ENCODE results near the gene CYBB.

The CYBB gene

DNA sequence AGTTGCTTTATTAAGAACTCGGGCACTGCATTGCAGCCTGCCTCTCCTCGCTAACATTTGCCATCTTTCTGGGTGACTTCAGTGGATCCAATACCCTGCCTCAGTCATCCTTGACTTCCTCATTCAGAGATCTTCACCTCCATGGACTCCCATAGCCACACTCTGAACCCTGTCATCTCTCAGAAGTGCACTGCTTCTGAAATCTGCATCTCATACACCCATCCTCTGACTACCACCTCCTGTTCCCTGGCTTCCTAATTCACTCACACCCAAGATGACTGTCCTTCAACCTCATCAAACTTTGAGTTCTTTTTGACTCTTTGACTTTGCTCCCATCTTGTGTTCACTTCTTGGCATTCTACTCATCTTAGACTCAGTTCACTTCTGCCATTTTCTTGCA lies 25.3 kb upstream of the CYBB start:
- H3K14ac ChIP-seq (ENCODE audit: low read length) = no peak overlapping the region
- H3K9me3 ChIP-seq (replicated peaks in 1 of 2; ENCODE audit: control insufficient read depth in 2 of 2, insufficient read depth in 1 of 2, low read depth in 1 of 2, low read length in 2 of 2) = no peaks in the 10 kb centered on the region
- no peak overlapping the region for H2BK12ac ChIP-seq (ENCODE audit: low read length)
- no peak overlapping the region for H2AFZ ChIP-seq (ENCODE audit: low read length)
- H4K8ac ChIP-seq (ENCODE audit: low read depth, low read length) = no peak overlapping the region
- H3K27ac ChIP-seq (replicated peaks; ENCODE audit: low read length) = no peak overlapping the region
- DNase-seq (ENCODE audit: low spot score) = no peak
- no CpG with 5 or more reads among the region's 2 CpGs for WGBS, 2 donors (ENCODE audit: extremely low coverage in 2 of 2, insufficient read length in 2 of 2, insufficient replicate concordance in 1 of 2)
- H3K4me2 ChIP-seq (ENCODE audit: insufficient read depth, low read length, poor library complexity, severe bottlenecking) = no peak overlapping the region
- H3K23ac ChIP-seq (ENCODE audit: low read depth, low read length, poor library complexity) = no peak overlapping the region
- H3K36me3 ChIP-seq (replicated peaks in 1 of 2; ENCODE audit: control insufficient read depth in 2 of 2, insufficient read depth in 2 of 2, low read length in 2 of 2) = no peaks in the 10 kb centered on the region
- H4K91ac ChIP-seq (ENCODE audit: low read depth, low read length, poor library complexity) = no peak overlapping the region
- no peak overlapping the region for H2BK15ac ChIP-seq (ENCODE audit: low read length)
- H2AK5ac ChIP-seq (ENCODE audit: low read depth, low read length) = no peak overlapping the region
- H3K79me1 ChIP-seq (ENCODE audit: low read depth, low read length) = no peaks in the 10 kb centered on the region
- no peaks in the 10 kb centered on the region for H3K4me1 ChIP-seq (ENCODE audit: control insufficient read depth in 2 of 2, insufficient read depth in 1 of 2, low read depth in 1 of 2, low read length in 2 of 2)
- no peaks in the 10 kb centered on the region for H3K27me3 ChIP-seq (ENCODE audit: control insufficient read depth in 3 of 3, insufficient read depth in 3 of 3, low read depth in 1 of 3, low read length in 3 of 3)
- H3K4ac ChIP-seq (ENCODE audit: low read length) = no peak overlapping the region
- no peak overlapping the region for H3K18ac ChIP-seq (ENCODE audit: low read length)
- no peak overlapping the region for H3K9ac ChIP-seq (ENCODE audit: low read depth, low read length, poor library complexity)
- H3K4me3 ChIP-seq (ENCODE audit: low read length in 2 of 2) = no peak overlapping the region
- no peak overlapping the region for H2BK5ac ChIP-seq (ENCODE audit: low read length)
- no peak overlapping the region for H2BK120ac ChIP-seq (ENCODE audit: low read depth, low read length)

DNA sequence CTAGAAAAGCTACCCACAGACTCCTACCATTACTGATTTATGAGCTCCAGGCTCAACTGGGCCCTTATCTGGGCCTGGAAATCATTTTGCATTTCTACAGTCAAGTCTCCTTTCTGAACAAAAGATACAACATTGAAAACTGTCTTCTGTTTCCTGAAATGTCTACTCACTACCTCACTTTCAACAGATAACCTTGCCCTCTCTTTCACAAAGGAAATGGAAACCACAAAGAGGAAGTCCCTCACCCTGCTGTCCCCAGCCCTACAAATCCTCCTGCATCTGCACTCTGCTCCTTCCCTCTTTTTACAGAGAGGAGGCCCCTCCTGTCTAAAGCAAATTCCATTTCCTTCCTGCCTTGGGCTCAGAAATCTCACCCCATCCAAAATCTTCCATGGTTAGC lies 24.8 kb upstream of the CYBB start:
- Histone ChIP-seq H4K91ac (ENCODE audit: low read depth, low read length, poor library complexity) (no peak overlapping the region), H3K9ac (ENCODE audit: low read depth, low read length, poor library complexity) (no peak overlapping the region), H2BK5ac (ENCODE audit: low read length) (no peak overlapping the region), H3K4me2 (ENCODE audit: insufficient read depth, low read length, poor library complexity, severe bottlenecking) (no peak overlapping the region), H3K27me3 (ENCODE audit: control insufficient read depth in 3 of 3, insufficient read depth in 3 of 3, low read depth in 1 of 3, low read length in 3 of 3) (no peaks in the 10 kb centered on the region), H3K18ac (ENCODE audit: low read length) (no peak overlapping the region), H2BK15ac (ENCODE audit: low read length) (no peak overlapping the region), H4K8ac (ENCODE audit: low read depth, low read length) (no peak overlapping the region), H2BK120ac (ENCODE audit: low read depth, low read length) (no peak overlapping the region), H2AK5ac (ENCODE audit: low read depth, low read length) (no peak overlapping the region), H3K4me1 (ENCODE audit: control insufficient read depth in 2 of 2, insufficient read depth in 1 of 2, low read depth in 1 of 2, low read length in 2 of 2) (no peaks in the 10 kb centered on the region), H3K36me3 (replicated peaks in 1 of 2; ENCODE audit: control insufficient read depth in 2 of 2, insufficient read depth in 2 of 2, low read length in 2 of 2) (no peaks in the 10 kb centered on the region), H3K23ac (ENCODE audit: low read depth, low read length, poor library complexity) (no peak overlapping the region), H3K79me1 (ENCODE audit: low read depth, low read length) (no peaks in the 10 kb centered on the region), H2BK12ac (ENCODE audit: low read length) (no peak overlapping the region), H3K9me3 (replicated peaks in 1 of 2; ENCODE audit: control insufficient read depth in 2 of 2, insufficient read depth in 1 of 2, low read depth in 1 of 2, low read length in 2 of 2) (no peaks in the 10 kb centered on the region), H3K4me3 (ENCODE audit: low read length in 2 of 2) (no peak overlapping the region), H3K4ac (ENCODE audit: low read length) (no peak overlapping the region), H2AFZ (ENCODE audit: low read length) (no peak overlapping the region), H3K14ac (ENCODE audit: low read length) (no peak overlapping the region), H3K27ac (replicated peaks; ENCODE audit: low read length) (no peak overlapping the region)
- DNase-seq (ENCODE audit: low spot score) = no peak

- no peak overlapping the region for H4K8ac ChIP-seq (ENCODE audit: low read depth, low read length)
- H3K27ac ChIP-seq (replicated peaks; ENCODE audit: low read length) = no peak overlapping the region
- no peaks in the 10 kb centered on the region for H3K9me3 ChIP-seq (replicated peaks in 1 of 2; ENCODE audit: control insufficient read depth in 2 of 2, insufficient read depth in 1 of 2, low read depth in 1 of 2, low read length in 2 of 2)
- no peaks in the 10 kb centered on the region for H3K79me1 ChIP-seq (ENCODE audit: low read depth, low read length)
- no peak overlapping the region for H3K18ac ChIP-seq (ENCODE audit: low read length)
- no peak overlapping the region for H3K4ac ChIP-seq (ENCODE audit: low read length)
- no peak overlapping the region for H2AK5ac ChIP-seq (ENCODE audit: low read depth, low read length)
- no peak overlapping the region for H2BK5ac ChIP-seq (ENCODE audit: low read length)
- H3K14ac ChIP-seq (ENCODE audit: low read length) = no peak overlapping the region
- no peaks in the 10 kb centered on the region for H3K36me3 ChIP-seq (replicated peaks in 1 of 2; ENCODE audit: control insufficient read depth in 2 of 2, insufficient read depth in 2 of 2, low read length in 2 of 2)
- no peak overlapping the region for H4K91ac ChIP-seq (ENCODE audit: low read depth, low read length, poor library complexity)
- no peak overlapping the region for H3K4me3 ChIP-seq (ENCODE audit: low read length in 2 of 2)
- H3K27me3 ChIP-seq (ENCODE audit: control insufficient read depth in 3 of 3, insufficient read depth in 3 of 3, low read depth in 1 of 3, low read length in 3 of 3) = no peaks in the 10 kb centered on the region
- no peak overlapping the region for H3K23ac ChIP-seq (ENCODE audit: low read depth, low read length, poor library complexity)
- DNase-seq (ENCODE audit: low spot score) = no peak
- H3K4me1 ChIP-seq (ENCODE audit: control insufficient read depth in 2 of 2, insufficient read depth in 1 of 2, low read depth in 1 of 2, low read length in 2 of 2) = no peaks in the 10 kb centered on the region
- H2BK120ac ChIP-seq (ENCODE audit: low read depth, low read length) = no peak overlapping the region
- H2AFZ ChIP-seq (ENCODE audit: low read length) = no peak overlapping the region
- no peak overlapping the region for H3K4me2 ChIP-seq (ENCODE audit: insufficient read depth, low read length, poor library complexity, severe bottlenecking)
- H3K9ac ChIP-seq (ENCODE audit: low read depth, low read length, poor library complexity) = no peak overlapping the region
- no peak overlapping the region for H2BK15ac ChIP-seq (ENCODE audit: low read length)
- H2BK12ac ChIP-seq (ENCODE audit: low read length) = no peak overlapping the region
Observed at GRCh38 chrX:37757082-37757481, 22.8 kb upstream of the CYBB start.

DNA sequence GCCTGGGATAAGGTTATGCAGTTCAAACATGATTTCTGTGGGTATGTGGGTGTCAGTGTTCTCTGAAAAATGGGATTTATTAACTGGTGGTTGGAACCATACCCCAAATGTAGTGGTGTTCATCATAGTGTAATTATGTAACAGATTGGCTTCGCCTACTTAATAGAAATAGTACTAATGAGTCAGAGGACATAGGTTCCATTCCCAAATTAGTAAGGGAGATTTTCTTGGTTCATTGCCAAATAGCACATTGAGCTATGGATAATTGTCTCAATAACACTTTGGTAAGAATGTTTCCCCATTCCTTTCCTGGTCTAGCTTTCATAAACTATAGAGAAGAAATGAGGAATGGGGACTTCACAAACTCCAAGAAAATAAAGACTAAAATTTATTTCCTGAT lies 20.5 kb upstream of the CYBB start:
- WGBS, 2 donors (ENCODE audit: extremely low coverage in 2 of 2, insufficient read length in 2 of 2, insufficient replicate concordance in 1 of 2) = no CpG with 5 or more reads among the region's 1 CpG
- no peak overlapping the region for H2BK120ac ChIP-seq (ENCODE audit: low read depth, low read length)

More for the DNA sequence above, 20.5 kb upstream of the CYBB start:
- H3K18ac ChIP-seq (ENCODE audit: low read length) = no peak overlapping the region
- H2AFZ ChIP-seq (ENCODE audit: low read length) = no peak overlapping the region
- no peaks in the 10 kb centered on the region for H3K36me3 ChIP-seq (replicated peaks in 1 of 2; ENCODE audit: control insufficient read depth in 2 of 2, insufficient read depth in 2 of 2, low read length in 2 of 2)
- no peak overlapping the region for H3K14ac ChIP-seq (ENCODE audit: low read length)
- no peak for DNase-seq (ENCODE audit: low spot score)
- no peaks in the 10 kb centered on the region for H3K27me3 ChIP-seq (ENCODE audit: control insufficient read depth in 3 of 3, insufficient read depth in 3 of 3, low read depth in 1 of 3, low read length in 3 of 3)
- no peak overlapping the region for H4K91ac ChIP-seq (ENCODE audit: low read depth, low read length, poor library complexity)
- no peak overlapping the region for H3K27ac ChIP-seq (replicated peaks; ENCODE audit: low read length)
- H3K4ac ChIP-seq (ENCODE audit: low read length) = no peak overlapping the region
- H2BK12ac ChIP-seq (ENCODE audit: low read length) = no peak overlapping the region
- no peak overlapping the region for H2BK15ac ChIP-seq (ENCODE audit: low read length)
- no peaks in the 10 kb centered on the region for H3K9me3 ChIP-seq (replicated peaks in 1 of 2; ENCODE audit: control insufficient read depth in 2 of 2, insufficient read depth in 1 of 2, low read depth in 1 of 2, low read length in 2 of 2)
- H3K4me2 ChIP-seq (ENCODE audit: insufficient read depth, low read length, poor library complexity, severe bottlenecking) = no peak overlapping the region
- H3K4me3 ChIP-seq (ENCODE audit: low read length in 2 of 2) = no peak overlapping the region
- peaks cover 0 to 2% of the 10 kb centered on the region in 2 donors for H3K4me1 ChIP-seq (ENCODE audit: control insufficient read depth in 2 of 2, insufficient read depth in 1 of 2, low read depth in 1 of 2, low read length in 2 of 2)
- no peak overlapping the region for H2AK5ac ChIP-seq (ENCODE audit: low read depth, low read length)
- H3K79me1 ChIP-seq (ENCODE audit: low read depth, low read length) = no peaks in the 10 kb centered on the region
- H3K23ac ChIP-seq (ENCODE audit: low read depth, low read length, poor library complexity) = no peak overlapping the region
- no peak overlapping the region for H3K9ac ChIP-seq (ENCODE audit: low read depth, low read length, poor library complexity)
- no peak overlapping the region for H4K8ac ChIP-seq (ENCODE audit: low read depth, low read length)
- no peak overlapping the region for H2BK5ac ChIP-seq (ENCODE audit: low read length)

Data from neuronal stem cell (in vitro differentiated cells).